ENCODE data around the gene PDE6B.

Gene PDE6B

GRCh38 chr4:661231-661630 lies 35.9 kb downstream of the PDE6B start:
- no peak for TF ChIP-seq CTCF (conservative IDR thresholded peaks at IDR 0.05)
- no peak overlapping the region for H3K27ac ChIP-seq

- no peak overlapping the region for H3K27ac ChIP-seq
- TF ChIP-seq CTCF (conservative IDR thresholded peaks at IDR 0.05) = no peak
These were observed 36.7 kb downstream of the PDE6B start for GRCh38 chr4:661881-662761.

- no peak for TF ChIP-seq CTCF (conservative IDR thresholded peaks at IDR 0.05)
- no peak overlapping the region for H3K27ac ChIP-seq
These were observed 37.7 kb downstream of the PDE6B start for GRCh38 chr4:663046-663437.

GRCh38 chr4:663438-664428 lies 38.4 kb downstream of the PDE6B start:
- TF ChIP-seq CTCF (conservative IDR thresholded peaks at IDR 0.05) = no peak
- no peak overlapping the region for H3K27ac ChIP-seq

GRCh38 chr4:664713-665231 lies 39.4 kb downstream of the PDE6B start:
- no peak overlapping the region for H3K27ac ChIP-seq
- TF ChIP-seq CTCF (conservative IDR thresholded peaks at IDR 0.05) = no peak

GRCh38 chr4:665381-665750 lies 40.0 kb downstream of the PDE6B start:
- H3K27ac ChIP-seq = no peak overlapping the region
- no peak for TF ChIP-seq CTCF (conservative IDR thresholded peaks at IDR 0.05)

All from VCaP (cell line).